Stimulated activated CD8-positive, alpha-beta memory T cell treated with anti-CD3 and anti-CD28 coated beads, Interleukin-12 subunit alpha, Interleukin-12 subunit beta, amount 100 ng/mL, for 24 hours (primary cell): ENCODE data around the gene ZKSCAN2.

ENCODE experiments used
- DNase-seq: peaks from one replicate; pipeline ENCODE4 v3.0.0-alpha.2; 2020; ENCODE audit errors: extremely low read depth

Gene ZKSCAN2

GRCh38 chr16:25223964-25224363, 33.7 kb downstream of the ZKSCAN2 start:
- no peak for DNase-seq

GRCh38 chr16:25222959-25223358, 34.7 kb downstream of the ZKSCAN2 start:
- DNase-seq = no peak

- no peak for DNase-seq
These were observed 38.4 kb downstream of the ZKSCAN2 start for GRCh38 chr16:25219070-25219737.

GRCh38 chr16:25217921-25218320, 39.7 kb downstream of the ZKSCAN2 start:
- DNase-seq = no peak

- no peak for DNase-seq
These were observed 40.5 kb downstream of the ZKSCAN2 start for GRCh38 chr16:25217112-25217511.

GRCh38 chr16:25213709-25214397, 43.8 kb downstream of the ZKSCAN2 start:
- no peak for DNase-seq

GRCh38 chr16:25212636-25213035, 45.0 kb downstream of the ZKSCAN2 start:
- DNase-seq = no peak

- DNase-seq = no peak
These were observed 46.9 kb downstream of the ZKSCAN2 start for GRCh38 chr16:25210758-25211157.

- no peak for DNase-seq
These were observed 58.2 kb downstream of the ZKSCAN2 start for GRCh38 chr16:25199457-25199856.

- DNase-seq = no peak
These were observed 59.6 kb downstream of the ZKSCAN2 start for GRCh38 chr16:25198021-25198420.

GRCh38 chr16:25194273-25194878, 63.3 kb downstream of the ZKSCAN2 start:
- DNase-seq = no peak

GRCh38 chr16:25192096-25192495, 65.5 kb downstream of the ZKSCAN2 start:
- no peak for DNase-seq

GRCh38 chr16:25189305-25189704, 68.3 kb downstream of the ZKSCAN2 start:
- no peak for DNase-seq

- DNase-seq = no peak
These were observed 70.2 kb downstream of the ZKSCAN2 start for GRCh38 chr16:25187491-25187795.
